Activated CD8-positive, alpha-beta memory T cell treated with anti-CD3 and anti-CD28 coated beads for 4 hours (primary cell): ENCODE data around the gene POTEF.
"Not testable (repeated sequence)": the region's sequence is repeated elsewhere in the genome, so short reads cannot be mapped to it uniquely, and the experiment has no call there.

Source experiments
- DNase-seq, 2 donors: peaks; one replicate each; pipeline ENCODE4 v3.0.0-alpha.2; 2020; ENCODE audit warnings: low read depth in 2 of 2

The POTEF gene

DNA sequence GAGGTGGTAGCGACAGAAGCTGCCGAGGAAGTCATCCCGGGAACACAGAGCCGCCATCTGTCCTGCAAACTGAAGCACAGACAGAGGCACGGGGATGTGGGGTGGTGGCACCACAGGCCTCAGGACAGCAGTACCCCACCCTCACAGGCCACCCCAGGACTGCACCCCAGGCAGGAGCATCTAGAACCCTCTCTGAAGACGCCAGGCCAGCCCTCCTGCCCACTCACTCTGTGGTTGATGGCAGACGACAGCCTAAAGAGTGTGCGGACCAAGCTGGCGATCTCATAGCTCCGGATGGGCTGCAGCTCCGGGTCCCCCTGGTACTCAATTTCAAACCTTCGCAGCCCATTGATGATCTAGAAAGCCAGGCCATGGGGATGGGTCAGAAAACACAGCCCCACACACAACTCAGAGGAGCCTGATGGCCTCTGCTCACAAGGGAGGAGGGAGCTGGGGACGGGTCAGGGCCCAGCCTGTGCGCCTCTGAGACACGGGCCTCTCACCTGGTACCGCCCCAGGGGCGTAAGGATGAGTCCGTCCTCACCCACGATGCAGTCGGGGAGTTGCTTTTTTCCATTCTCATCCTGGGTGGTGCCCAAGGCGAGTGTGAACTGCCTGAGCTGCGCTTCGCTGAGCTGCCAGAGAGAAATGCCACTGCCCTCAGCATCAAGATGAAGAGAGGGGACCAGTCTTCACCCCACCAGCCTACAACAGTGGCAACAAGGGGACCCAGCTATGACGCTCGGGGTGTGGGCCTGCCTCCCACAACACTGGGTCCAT, 24.0 kb upstream of the POTEF start:
- DNase-seq: no peak

DNA sequence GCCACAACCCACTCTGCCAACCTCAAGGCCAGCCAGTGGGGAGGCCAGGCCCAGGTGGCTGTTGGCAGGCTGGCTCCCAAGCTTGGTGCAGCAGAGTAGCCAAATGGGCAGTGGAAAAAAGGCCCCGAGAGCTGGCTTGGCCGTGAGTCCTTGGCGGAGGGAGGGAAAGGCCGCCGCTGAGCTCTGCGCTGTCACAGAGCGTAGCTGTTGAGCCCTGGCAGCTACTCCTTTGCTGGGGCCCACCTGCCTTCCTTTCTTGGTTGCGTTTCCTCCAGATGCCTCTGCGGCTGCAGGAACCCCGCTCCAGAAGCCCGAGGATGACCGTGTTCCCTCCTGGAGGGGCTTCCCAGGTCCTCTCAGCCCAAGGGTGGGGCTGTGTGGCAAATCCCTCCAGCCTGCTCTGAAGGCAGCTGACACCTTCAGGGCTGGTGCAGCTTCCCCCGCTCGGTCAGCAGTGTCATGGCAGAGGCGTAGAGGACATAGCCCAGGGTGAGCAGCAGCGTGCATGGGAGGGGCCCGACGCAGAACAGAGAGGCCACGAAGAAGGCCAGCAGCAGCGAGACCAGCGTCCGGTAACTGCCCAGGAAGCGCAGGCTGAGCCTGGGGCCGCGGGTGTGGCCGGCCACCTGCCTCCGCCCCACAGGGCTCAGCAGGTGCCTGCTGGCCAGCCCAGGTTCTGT, 23.3 kb upstream of the POTEF start:
- DNase-seq: not testable (repeated sequence)

DNA sequence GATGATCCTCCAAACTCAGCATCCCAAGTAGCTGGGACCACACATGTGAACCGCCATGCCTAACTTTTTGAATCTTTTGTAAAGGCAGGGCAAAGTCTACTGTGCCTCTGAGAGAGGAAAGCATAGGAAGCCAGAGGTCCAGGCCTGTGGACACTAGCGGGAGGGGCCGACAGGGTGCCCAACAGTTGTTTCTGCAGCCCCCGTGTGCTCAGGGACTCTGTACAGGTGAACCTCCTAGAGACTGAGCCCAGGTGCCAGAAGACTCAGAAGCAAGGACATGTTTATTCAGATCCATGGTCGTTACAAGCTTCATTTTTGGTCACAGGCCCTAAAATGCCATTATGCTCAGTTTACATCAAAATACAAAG, 22.1 kb upstream of the POTEF start:
- DNase-seq: not testable (repeated sequence)

DNA sequence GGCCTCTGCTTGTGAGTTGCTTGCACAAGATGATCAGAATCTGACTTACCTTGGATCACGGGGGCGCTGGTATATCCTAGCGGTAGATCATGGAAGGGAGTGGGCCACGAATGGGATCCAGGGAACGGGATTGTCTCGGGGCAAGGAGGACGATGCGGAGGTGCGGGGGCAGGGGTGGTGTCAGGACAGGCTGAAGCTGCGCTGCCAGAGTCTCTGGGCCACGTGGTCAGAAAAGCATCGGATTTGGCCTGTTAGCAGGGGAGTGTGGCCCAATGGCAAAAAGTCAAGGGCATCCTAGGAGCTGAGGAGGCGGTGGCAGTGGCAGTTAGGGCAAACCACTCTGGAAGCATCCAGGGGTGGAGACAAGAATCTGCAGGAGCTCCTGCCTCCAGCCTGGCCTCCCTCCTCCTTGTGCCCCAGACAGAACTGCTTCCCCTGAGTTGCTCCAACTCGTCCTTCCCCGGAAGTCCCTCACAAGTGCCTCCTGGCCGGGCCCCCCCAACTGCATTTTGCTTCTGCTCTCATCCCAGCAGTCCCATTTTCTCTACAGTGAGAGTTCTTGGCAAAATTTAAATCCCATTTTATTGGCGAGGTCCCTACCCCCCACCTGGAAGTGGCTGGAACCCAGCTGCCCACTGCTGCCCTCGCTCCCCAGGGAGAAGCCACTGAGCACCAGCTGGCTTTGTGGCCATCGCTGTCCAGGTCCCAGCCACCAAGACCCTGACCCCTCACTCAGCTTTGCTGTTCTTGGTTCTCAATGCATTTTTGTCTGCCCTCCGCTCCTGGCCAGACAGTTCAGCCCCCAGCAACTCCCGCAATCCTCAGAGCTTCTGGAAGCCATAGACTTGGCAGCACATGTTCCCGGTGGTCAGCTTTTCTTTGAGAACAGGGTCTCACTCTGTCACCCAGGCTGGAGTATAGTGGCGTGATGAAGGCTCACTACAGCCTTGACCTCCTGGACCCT, 21.4 kb upstream of the POTEF start:
- no peak for DNase-seq

DNA sequence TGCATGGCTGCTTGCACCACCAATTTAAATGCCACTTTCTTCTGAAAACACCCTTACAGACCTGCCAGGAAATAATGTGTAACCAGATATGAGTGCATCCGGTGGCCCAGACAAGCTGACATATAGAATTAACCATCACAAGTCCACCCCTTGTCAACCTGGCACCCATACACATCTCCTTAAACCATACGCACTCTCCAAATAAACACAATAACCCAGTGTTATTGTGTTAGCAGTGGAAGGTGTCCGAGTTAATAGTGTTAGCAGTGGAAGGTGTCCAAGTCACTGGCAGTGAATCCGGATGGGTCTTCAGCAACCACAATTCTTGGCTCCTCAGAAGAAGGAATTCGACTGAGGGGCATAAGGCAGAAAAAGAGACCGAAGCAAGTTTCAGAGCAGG, 19.5 kb upstream of the POTEF start:
- DNase-seq: not testable (repeated sequence)

DNA sequence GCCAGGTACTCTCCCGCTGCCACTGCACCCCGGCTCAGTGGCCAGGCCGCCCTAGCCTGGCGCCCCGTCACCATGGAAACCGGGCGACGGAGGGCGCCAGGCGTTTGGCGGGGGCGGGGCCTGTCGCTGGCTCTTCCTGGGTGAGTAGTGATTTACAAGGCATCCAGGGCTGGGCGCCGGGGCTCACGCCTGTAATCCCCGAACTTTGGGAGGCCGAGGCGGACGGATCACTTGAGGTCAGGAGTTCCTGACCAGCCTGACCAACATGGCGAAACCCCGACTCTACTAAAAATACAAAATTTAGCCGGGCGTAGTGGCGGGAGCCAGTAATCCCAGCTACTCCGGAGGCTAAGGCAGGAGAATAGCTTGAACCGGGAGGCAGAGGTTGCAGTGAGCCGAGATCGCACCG, 16.0 kb upstream of the POTEF start, which contains the start of gene CCDC74B:
Gene CCDC74B (minus strand): TSS at position 107 of the 409 bp plus-strand sequence. CDS start 116 bp downstream, outside the sequence.
- peak; percentile 10 to 33 for DNase-seq

DNA sequence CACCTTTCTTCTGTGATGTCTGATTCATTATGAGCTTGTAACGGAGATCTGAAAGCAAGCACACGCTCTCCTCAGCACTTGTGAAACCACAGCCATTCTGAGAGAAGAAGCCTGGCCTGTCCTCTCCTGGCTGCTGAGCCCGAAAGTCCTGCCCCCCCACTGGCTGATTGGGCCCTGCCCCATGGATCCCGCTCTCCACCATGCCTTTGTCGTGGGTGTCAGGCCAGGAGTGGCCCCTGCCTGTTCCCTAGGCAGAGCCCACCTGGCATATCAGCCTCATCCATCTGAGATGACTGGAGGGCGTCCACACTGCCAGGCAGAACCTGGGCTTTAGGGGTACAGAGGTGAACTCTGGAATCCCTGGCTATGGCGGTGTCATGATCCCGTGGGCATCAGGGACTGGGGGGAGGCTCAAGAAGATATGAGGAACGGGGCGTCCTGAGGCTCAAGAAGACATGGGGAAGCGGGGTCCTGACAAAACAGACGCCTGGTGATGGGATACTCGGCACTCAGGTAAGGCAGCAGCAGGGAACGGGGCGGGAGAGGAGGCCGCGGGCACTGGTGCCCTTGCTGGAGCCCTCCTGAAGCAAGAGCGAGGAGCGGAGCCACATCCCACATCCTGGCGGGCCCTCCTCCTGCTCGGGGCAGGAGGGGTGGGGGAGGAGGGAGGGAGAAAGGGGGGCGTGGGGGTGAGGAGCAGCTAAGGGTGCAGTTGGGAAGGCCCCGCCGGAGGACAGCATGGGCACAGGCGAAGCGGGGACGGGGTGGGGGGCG, 14.4 kb upstream of the POTEF start:
- not testable (repeated sequence) for DNase-seq

DNA sequence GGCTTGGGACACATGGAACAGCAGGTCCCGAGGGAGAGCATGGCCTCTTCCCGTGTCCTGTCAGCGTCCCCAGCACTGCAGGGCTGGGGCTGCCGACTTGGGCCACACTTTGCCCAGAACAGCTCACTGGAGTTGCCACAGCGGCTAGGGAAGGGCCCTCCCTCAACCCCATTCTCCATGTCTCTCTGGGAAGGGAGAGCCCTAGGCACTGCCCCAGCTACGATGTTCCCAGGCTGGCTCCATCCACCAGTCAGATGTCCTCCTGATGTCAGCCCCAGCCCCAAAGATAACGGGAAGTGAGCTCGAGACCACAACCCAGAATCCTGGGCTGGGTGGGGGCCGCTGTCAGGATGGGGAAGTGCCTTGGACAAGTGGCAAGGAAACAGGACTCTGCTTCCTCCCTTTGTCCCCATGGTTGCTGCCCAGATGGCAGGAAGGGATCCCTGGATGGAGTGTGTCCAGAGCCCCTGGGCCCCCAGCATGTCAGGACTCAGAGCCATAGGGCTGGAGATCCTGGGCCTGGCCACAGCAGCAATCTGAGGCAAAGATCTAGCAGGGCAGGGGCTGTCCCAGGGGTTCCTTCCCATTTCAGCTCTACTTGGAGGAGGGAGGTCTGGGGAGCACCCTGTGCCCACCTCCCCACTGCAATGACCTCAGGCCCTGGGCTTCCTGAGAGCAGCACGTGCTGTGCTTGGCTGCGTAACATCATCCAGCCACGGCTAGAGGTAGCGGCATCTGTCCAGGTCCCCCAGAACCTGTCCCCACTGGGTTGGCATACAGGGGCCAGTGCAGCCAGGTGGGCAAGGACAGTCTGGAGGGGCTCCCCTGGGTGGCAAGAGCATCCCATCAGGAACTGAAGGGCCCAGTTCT, 13.6 kb upstream of the POTEF start:
- not testable (repeated sequence) for DNase-seq

DNA sequence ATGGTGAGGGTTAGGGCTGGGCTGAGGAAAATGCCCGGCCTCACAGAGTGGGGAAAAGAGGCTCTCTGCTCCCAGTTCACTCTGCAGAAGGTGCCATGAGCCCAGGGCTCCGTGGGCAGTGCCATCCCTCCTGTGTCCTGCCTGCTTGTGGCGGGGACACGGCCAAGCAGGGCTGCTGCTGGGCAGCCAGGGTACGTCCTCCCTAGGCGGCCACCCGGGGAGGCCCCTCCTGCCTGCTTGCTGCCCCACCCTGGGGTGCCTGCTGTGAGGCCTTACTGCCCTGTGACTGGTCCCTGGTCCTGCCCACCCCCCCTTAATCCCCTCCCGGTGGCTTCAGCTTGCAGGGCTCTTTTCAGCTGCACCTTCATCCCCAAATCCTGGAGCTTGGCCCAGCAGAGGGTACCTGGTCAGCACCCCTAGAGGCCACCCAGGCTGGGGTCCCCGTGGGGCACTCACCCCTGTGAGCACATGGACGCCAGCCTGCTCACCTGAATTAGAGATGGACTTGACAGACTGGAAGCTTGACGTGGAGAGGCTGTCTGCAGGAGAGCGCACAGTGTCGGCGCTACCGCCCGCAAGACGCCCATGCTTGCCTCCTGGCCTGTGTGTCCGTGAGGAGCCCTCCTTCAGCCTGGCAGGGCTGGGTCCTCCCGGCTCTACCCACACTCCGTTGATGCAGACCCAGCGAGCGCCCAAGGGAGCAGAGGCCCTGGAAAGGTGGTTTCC, 12.8 kb upstream of the POTEF start:
- not testable (repeated sequence) for DNase-seq

DNA sequence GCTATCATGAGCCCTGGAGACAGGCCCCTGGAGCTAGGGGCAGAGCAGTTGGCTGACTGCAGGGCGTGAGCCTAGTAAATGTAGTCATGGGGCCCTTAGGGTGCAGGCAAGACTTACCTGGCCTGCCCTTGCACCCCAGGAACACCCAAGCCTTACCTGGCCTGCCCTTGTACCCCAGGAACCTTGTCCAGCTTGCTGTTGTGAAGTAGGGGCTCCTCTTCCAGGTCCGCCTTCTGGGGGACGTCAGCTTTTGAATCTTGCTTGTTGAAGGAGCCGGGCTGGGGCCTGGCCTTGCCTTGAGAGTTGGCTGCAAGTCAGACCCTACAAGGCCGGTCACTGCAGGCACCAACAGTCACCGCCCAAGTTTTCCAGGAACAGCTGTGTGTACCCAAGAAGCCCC, 12.0 kb upstream of the POTEF start:
- not testable (repeated sequence) for DNase-seq

DNA sequence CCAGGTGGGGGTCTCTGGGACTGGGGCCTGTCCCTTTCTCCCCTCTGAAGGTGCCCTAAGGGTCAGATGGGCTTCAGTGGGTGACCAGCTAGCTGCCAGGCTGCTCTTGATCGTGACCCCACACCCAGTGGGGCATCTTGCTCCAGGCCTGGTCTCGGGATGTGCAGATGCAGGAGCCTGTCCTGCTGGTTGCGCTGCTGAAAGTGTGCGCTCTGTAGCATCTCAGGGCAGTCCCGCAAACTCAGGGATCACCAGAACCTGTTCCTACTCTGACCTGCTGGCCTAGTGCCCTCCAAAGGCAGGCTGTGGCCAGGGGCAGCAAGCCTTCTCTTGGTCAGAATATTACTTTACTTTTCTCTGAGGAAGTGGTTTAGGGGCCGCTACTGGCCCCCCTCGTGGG, 11.5 kb upstream of the POTEF start:
- not testable (repeated sequence) for DNase-seq

DNA sequence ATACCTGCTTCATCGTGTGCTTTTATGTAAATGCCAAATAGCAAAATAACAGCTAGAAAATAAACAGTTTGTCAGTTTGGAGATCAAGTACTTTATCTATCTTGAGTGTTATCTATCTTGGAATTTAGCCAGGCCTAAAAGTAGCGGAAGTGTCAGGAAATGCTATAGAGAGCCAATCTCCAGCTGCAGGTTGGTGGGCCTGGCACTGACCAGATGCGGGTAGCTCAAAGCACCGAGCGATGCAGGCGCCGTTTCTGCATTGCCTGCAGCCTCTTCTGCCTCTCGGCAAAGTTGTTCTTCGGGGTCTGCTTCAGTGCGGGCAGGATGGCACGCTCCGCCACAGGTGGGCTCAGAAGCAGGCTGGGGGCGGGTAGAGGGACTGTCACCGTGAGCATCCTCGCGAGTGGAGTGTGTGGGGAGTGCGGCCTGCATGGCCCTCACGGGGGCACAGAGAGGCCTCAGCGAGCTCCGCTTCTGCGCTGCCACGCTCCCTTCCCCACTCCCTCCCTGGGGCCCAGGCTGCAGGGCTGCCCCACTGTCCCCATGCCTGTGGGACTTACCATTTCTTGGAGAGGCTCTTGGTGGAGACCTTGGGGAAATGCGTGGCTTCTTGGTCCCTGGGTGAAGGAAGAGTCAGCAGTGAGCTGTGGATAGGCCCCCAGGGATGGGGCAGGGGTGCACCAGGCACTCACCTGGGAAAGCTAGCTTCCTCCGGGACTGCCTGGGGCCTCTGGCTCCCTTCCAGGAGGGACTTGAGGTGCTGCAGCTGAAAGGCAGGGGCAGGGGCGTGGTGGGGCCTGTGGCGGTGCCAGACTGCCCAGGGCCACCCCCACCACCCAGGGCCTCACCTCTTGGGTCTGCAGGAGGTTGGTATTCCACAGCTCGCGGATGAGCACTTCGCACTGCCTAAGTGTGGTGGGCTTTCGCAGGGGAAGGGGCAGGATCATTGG, 10.6 kb upstream of the POTEF start:
- DNase-seq: not testable (repeated sequence)

DNA sequence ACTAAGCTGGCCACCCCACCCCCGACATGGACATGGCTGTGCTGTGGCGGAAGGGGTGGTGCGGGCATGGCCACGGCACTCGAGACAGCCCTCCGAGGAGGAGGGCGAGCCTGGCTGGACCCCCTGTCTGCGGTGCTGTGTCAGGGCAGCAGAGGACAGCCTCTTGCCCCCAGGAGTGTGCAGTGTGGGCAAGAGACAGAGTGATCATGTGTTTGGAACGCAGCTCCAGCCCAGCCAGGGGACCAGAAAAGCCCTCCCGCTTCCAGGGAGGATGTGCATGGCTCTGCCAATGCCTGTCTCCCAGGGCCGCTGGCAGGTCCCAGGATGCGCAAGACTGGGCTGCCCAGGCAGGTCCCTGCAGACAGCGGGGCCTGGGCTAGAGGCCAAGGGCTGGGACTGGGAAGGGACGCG, 9.8 kb upstream of the POTEF start:
- not testable (repeated sequence) for DNase-seq

DNA sequence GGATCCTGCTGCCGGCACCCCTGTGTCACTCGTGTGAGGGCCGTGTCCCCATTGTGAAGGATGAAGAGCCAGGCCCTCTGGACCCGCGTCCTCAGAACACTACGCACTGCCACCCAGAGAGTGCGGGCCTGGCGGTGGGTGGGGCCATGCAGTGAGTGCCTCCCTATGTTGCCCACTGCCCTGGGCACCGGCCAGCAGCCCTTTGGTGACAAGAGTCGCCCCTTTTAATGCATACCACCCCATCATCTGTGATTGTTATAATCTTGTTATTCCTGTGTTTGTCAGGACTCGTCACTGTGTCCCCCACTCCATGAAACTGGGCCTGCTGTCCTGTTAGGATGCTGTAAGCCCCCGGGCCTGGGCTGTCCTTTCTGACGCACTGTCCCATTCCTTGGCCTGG, 9.3 kb upstream of the POTEF start:
- DNase-seq: not testable (repeated sequence)

DNA sequence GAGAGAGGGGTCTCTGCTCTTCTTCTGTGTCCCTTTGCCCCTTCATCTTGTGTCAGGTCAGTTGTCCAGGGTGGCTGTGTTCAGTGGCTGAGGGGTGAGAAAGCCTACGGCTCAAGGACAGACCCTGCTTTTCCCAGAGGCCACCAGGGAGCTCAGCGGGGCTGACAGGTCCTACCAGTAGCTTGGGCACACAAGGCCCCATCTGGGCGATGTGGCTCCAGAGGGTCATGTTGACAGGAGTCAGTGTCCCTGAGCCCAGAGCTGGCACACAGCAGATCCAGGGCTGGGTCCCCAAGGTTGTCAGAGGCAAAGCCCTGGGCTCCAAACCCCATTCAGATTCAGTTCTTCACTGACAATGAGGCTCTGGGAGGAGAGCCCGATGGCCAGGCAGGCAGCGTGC, 8.1 kb upstream of the POTEF start:
- DNase-seq: not testable (repeated sequence)

DNA sequence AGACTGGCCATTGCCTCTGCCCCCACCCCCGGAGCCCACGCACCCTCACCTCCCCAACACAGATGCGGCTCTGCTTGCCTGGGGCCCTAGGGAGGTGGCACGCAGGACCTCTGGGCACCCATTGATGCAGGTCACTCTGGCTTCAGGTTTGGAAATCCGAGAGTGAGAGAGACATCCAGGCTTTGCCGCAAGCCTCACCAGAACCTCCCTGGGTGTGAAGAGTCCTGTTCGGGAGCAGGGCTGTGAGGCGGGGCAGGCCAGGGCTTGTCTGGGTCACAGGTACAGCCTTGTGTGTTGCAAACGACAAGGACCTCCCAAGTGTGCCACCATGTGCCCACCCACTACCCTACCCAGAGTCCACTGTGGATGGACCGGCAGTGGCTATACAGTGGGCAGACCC, 7.5 kb upstream of the POTEF start:
- not testable (repeated sequence) for DNase-seq

DNA sequence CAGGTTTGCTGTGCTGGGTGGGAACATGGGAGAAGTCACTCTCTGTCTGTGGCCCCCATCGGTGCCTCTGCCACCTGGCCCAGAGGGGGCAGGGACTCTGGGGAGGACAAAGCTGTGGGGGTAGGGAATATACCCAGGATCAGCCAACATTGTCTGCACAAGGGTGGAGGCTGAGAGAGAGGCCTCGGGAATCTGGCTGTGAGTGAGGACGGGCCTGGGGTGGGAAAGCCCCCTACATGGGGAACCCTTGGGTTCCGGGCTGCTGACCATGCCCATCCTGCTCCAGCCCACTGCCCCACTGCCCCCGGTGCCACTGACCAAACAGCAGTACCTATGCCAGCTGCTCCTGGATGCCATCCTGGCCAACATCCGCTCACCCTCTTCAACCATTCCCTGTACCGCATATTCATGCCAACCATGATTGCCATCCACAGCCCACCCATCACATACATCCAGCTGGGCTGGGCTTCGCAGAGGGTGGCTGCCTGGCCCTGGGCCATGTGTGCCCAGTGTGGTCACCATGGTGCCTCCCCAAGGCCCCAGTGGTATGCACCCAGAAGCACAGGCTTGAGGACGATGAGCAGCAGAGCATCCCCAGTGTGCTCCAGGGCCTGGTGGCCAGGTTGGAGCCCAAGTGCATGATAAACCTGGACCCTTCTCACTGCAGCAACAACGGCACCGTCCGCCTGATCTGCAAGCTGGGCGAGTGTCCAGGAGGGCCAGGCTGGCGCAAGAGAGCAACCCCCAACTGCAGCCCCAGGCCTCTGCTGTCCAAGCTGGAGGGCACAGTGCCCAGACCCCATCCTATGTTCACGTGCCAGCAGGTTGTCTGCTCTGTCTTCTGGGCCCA, 6.9 kb upstream of the POTEF start:
- DNase-seq: no peak
